HCT116 (cell line): Measurements from ENCODE around the gene TMOD3. TPM values are rescaled to one million over a fixed set of nuclear protein-coding genes. Genes with fewer than 3 reads are reported as not detected.

ENCODE experiments used
- ATAC-seq: fragments of 200-7000 bp; cut with Tn5 transposase; 2 replicates; pipeline ENCODE4 v1.9.1; 2020; ENCODE audit warnings: mild to moderate bottlenecking, moderate library complexity
- BruUV-seq: library from RNA; stranded (reverse); fragments of 400-500 nt; replicated peaks from 2 replicates; lab custom pipeline; 2021; lab: Mats Ljungman, UMichigan
- CTCF ChIA-PET: fragments of 300-600 bp; sonication (Branson Sonifier 250); formaldehyde crosslinking; loops from one replicate; lab custom pipeline; 2021; ENCODE audit warnings: antibody characterized with exemption; lab: Charles Lee
- POLR2A ChIA-PET: fragments of 300-600, 350-600 bp; sonication (Branson Sonifier 250); formaldehyde crosslinking; loops from one replicate; lab custom pipeline; 2021; ENCODE audit warnings: antibody characterized with exemption; lab: Charles Lee
- RAD21 ChIA-PET, 2 experiments: fragments of 300-600 bp; sonication (Branson Sonifier 250); formaldehyde crosslinking; loops; one replicate each; lab custom pipeline; 2023; ENCODE audit warnings: low total read pairs in 2 of 2; ENCODE audit not compliant: uncharacterized antibody in 2 of 2, unreplicated experiment in 2 of 2, low non-redundant PET in 1 of 2; lab: Charles Lee
- DNase-seq: peaks from one replicate; pipeline ENCODE4 v3.0.0-alpha.2; 2010; ENCODE audit warnings: low read depth, low spot score
- H2AFZ ChIP-seq: fragments of 200-600 bp; shearing (Covaris generic), sonication (generic); 2 replicates; pipeline ENCODE4 v1.6.1; 2017; ENCODE audit warnings: low read depth, mixed run types, mixed read lengths, antibody characterized with exemption, low read length; ENCODE audit not compliant: poor library complexity, severe bottlenecking
- H3K27ac ChIP-seq: 2 replicates; pipeline ENCODE4 v1.5.1; 2012; ENCODE audit warnings: low read depth, low read length
- H3K27me3 ChIP-seq: fragments of 200-600 bp; sonication (generic); 2 replicates; pipeline ENCODE4 v1.6.1; 2016; ENCODE audit warnings: mixed run types, low read length, mixed read lengths; ENCODE audit not compliant: insufficient read depth
- H3K36me3 ChIP-seq, 2 experiments: fragments of 200-500 bp in 1 of 2; fragments of 200-600 bp in 1 of 2; sonication (Bioruptor generic) in 1 of 2; sonication (generic) in 1 of 2; 2 replicates each; pipeline versions ENCODE4 v1.5.1 to v1.6.1; 2014 to 2016; ENCODE audit warnings: low read length in 2 of 2, inconsistent platforms in 1 of 2, mixed read lengths in 1 of 2, mixed run types in 1 of 2; ENCODE audit not compliant: insufficient read depth in 2 of 2, control insufficient read depth in 1 of 2
- H3K4me1 ChIP-seq, 2 experiments: fragments of 200-600 bp in 1 of 2; sonication (generic) in 1 of 2; 2 replicates each; pipeline versions ENCODE4 v1.5.1 to v1.6.1; 2012 to 2017; ENCODE audit warnings: low read length in 2 of 2, inconsistent platforms in 1 of 2, mild to moderate bottlenecking in 1 of 2, mixed read lengths in 1 of 2, mixed run types in 1 of 2, moderate library complexity in 1 of 2; ENCODE audit not compliant: insufficient read depth in 2 of 2, control insufficient read depth in 1 of 2
- H3K4me2 ChIP-seq: fragments of 200-600 bp; sonication (generic); 2 replicates; pipeline ENCODE4 v1.6.1; 2017; ENCODE audit warnings: mixed run types, low read length, mixed read lengths
- H3K4me3 ChIP-seq, 2 experiments: fragments of 200-600 bp in 1 of 2; sonication (generic) in 1 of 2; replicated peaks in 1 of 2; 2 replicates each; pipeline ENCODE4 v1.5.1; 2011 to 2016; ENCODE audit warnings: low read length in 2 of 2, control low read depth in 1 of 2, low read depth in 1 of 2, mild to moderate bottlenecking in 1 of 2, mixed read lengths in 1 of 2, mixed run types in 1 of 2
- H3K79me2 ChIP-seq: fragments of 200-600 bp; sonication (generic); 2 replicates; pipeline ENCODE4 v1.6.1; 2017; ENCODE audit warnings: mild to moderate bottlenecking, mixed run types, low read length, moderate library complexity, mixed read lengths; ENCODE audit not compliant: insufficient read depth
- H3K9ac ChIP-seq: fragments of 200-600 bp; sonication (generic); 2 replicates; pipeline ENCODE4 v1.6.1; 2016; ENCODE audit warnings: low read length, mixed read lengths
- H3K9me2 ChIP-seq: fragments of 200-600 bp; sonication (generic), shearing (Covaris generic); 2 replicates; pipeline ENCODE4 v1.6.1; 2017; ENCODE audit warnings: mixed run types, mild to moderate bottlenecking, moderate library complexity; ENCODE audit not compliant: insufficient read depth
- H3K9me3 ChIP-seq, 2 experiments: fragments of 200-500 bp in 1 of 2; fragments of 200-600 bp in 1 of 2; sonication (Bioruptor generic) in 1 of 2; sonication (generic) in 1 of 2; 2 replicates each; pipeline ENCODE4 v1.6.1; 2014 to 2017; ENCODE audit warnings: low read length in 2 of 2, mixed read lengths in 2 of 2, inconsistent platforms in 1 of 2, low read depth in 1 of 2, mild to moderate bottlenecking in 1 of 2, mixed run types in 1 of 2, moderate library complexity in 1 of 2; ENCODE audit not compliant: control insufficient read depth in 1 of 2, insufficient read depth in 1 of 2
- H4K20me1 ChIP-seq: fragments of 200-600 bp; sonication (generic), shearing (Covaris generic); 2 replicates; pipeline ENCODE4 v1.6.1; 2017; ENCODE audit warnings: mixed run types, mild to moderate bottlenecking, moderate library complexity; ENCODE audit not compliant: insufficient read depth
- CBX3 ChIP-seq: IDR thresholded peaks from 2 replicates; pipeline ENCODE4 v1.6.1; 2012; ENCODE audit warnings: low read depth
- CEBPB ChIP-seq: IDR thresholded peaks from 2 replicates; pipeline ENCODE4 v1.6.1; 2012; ENCODE audit warnings: low read depth
- EGR1 ChIP-seq: IDR thresholded peaks from 2 replicates; pipeline ENCODE4 v1.6.1; 2012; ENCODE audit warnings: low read depth
- EZH2 ChIP-seq: fragments of 200-600 bp; sonication (generic); IDR thresholded peaks from 2 replicates; pipeline ENCODE4 v1.6.1; 2017; ENCODE audit warnings: antibody characterized with exemption, mixed run types
- FOSL1 ChIP-seq: IDR thresholded peaks from 2 replicates; pipeline ENCODE4 v1.6.1; 2012; ENCODE audit warnings: low read depth
- JUND ChIP-seq: IDR thresholded peaks from 2 replicates; pipeline ENCODE4 v1.6.1; 2012
- POLR2A ChIP-seq: IDR thresholded peaks from 2 replicates; pipeline ENCODE4 v1.7.0; 2011; ENCODE audit warnings: borderline replicate concordance; ENCODE audit not compliant: insufficient read depth, insufficient read length; ENCODE audit errors: extremely low read depth
- RAD21 ChIP-seq: IDR thresholded peaks from 2 replicates; pipeline ENCODE4 v1.6.1; 2012; ENCODE audit warnings: low read depth, mild to moderate bottlenecking
- SIN3A ChIP-seq: IDR thresholded peaks from 2 replicates; pipeline ENCODE4 v1.6.1; 2012; ENCODE audit warnings: low read depth
- SRF ChIP-seq: IDR thresholded peaks from 2 replicates; pipeline ENCODE4 v1.6.1; 2012; ENCODE audit warnings: low read depth
- TCF7L2 ChIP-seq: IDR thresholded peaks from 2 replicates; pipeline ENCODE4 v1.7.0; 2011; ENCODE audit warnings: borderline replicate concordance, inconsistent platforms; ENCODE audit not compliant: insufficient read depth, insufficient read length; ENCODE audit errors: extremely low read depth
- YY1 ChIP-seq: IDR thresholded peaks from 2 replicates; pipeline ENCODE4 v1.6.1; 2011; ENCODE audit warnings: low read length, low read depth, moderate library complexity, mild to moderate bottlenecking; ENCODE audit not compliant: insufficient replicate concordance; ENCODE audit errors: extremely low read depth
- ZFX ChIP-seq: fragments of 450-650 bp; IDR thresholded peaks from 2 replicates; pipeline ENCODE4 v1.6.1; 2017
- intact Hi-C: fragments of 100-400 bp; cut with micrococcal nuclease; formaldehyde crosslinking; loops from 2 replicates; pipeline ENCODE4 v1.10.0; 2022
- total RNA-seq: library from RNA; stranded (reverse); gene quantifications from one replicate; pipeline ENCODE4 v1.2.1, GENCODE V29; 2021; ENCODE audit not compliant: unreplicated experiment
- TF ChIP-seq, protein P1 (sequence below): IDR thresholded peaks from 2 replicates; pipeline ENCODE4 v1.6.1; 2012; ENCODE audit warnings: low read depth
- TF ChIP-seq, protein P2 (sequence below): IDR thresholded peaks from 2 replicates; pipeline ENCODE4 v1.6.1; 2011; ENCODE audit warnings: mild to moderate bottlenecking, low read length, moderate library complexity; ENCODE audit not compliant: insufficient replicate concordance; ENCODE audit errors: extremely low read depth

Gene TMOD3
- total RNA-seq, 1 experiment from 2014 or later, result 78.8 TPM

DNA sequence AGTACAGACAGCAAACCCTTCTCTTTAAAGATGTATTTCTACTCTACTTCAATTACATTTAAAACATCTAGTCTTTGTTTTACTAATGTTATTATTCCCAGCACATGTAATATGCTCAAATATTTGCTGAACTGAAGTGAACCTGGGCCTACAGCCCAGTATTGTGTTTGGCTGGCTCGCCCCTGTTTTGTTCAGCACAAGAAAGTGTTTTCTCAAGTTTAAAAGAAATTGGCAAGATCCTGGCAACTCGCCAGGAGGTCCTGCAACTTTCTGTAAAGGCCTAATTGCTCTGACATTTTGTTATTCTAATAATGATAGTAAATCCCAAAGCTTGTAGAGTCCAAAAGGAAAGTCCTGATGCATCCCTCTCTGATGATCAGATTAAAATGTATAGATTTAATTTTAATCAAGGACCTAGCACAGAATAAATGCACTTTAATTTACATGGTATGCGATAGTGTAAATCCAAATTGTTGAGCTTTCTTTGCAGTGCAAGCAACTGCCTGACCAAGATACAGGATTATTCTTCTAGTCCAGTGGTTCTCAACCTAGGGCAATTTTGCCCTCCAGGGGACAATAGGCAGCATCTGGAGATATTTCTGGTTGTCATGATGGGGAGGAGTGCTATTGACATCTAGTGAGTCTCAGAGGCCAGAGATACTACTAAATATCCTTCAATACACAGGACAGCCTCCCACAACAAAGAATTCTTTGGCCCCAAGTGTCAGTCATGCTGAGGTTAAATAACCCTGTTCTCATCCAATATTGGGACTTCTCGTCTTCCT, 35.7 kb upstream of the TMOD3 start:
- POLR2A ChIA-PET, result no interaction called here
- RAD21 ChIA-PET, result no interaction called here
- no TSS peak for BruUV-seq
- ATAC-seq, result no peak
- no peak for DNase-seq
- intact Hi-C loops, result no loop called here
- Histone ChIP-seq H2AFZ (no peak overlapping the region), H3K27ac (no peak overlapping the region), H3K9me2 (no peaks in the 10 kb centered on the region), H3K9me3 (no peaks in the 10 kb centered on the region), H3K9ac (no peak overlapping the region), H3K4me2 (no peak overlapping the region), H3K79me2 (no peaks in the 10 kb centered on the region), H3K4me3 (no peak overlapping the region), H4K20me1 (no peaks in the 10 kb centered on the region), H3K36me3 (no peaks in the 10 kb centered on the region), H3K27me3 (no peaks in the 10 kb centered on the region), H3K4me1 (peaks cover 2 to 7% of the 10 kb centered on the region in 2 experiments; a peak in 1 of 4 replicates)
- TF ChIP-seq, protein P1, sequence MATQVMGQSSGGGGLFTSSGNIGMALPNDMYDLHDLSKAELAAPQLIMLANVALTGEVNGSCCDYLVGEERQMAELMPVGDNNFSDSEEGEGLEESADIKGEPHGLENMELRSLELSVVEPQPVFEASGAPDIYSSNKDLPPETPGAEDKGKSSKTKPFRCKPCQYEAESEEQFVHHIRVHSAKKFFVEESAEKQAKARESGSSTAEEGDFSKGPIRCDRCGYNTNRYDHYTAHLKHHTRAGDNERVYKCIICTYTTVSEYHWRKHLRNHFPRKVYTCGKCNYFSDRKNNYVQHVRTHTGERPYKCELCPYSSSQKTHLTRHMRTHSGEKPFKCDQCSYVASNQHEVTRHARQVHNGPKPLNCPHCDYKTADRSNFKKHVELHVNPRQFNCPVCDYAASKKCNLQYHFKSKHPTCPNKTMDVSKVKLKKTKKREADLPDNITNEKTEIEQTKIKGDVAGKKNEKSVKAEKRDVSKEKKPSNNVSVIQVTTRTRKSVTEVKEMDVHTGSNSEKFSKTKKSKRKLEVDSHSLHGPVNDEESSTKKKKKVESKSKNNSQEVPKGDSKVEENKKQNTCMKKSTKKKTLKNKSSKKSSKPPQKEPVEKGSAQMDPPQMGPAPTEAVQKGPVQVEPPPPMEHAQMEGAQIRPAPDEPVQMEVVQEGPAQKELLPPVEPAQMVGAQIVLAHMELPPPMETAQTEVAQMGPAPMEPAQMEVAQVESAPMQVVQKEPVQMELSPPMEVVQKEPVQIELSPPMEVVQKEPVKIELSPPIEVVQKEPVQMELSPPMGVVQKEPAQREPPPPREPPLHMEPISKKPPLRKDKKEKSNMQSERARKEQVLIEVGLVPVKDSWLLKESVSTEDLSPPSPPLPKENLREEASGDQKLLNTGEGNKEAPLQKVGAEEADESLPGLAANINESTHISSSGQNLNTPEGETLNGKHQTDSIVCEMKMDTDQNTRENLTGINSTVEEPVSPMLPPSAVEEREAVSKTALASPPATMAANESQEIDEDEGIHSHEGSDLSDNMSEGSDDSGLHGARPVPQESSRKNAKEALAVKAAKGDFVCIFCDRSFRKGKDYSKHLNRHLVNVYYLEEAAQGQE, result no peak
- TF ChIP-seq EZH2, result no peak
- TF ChIP-seq TCF7L2, result no peak
- no peak for TF ChIP-seq EGR1
- TF ChIP-seq, protein P2, sequence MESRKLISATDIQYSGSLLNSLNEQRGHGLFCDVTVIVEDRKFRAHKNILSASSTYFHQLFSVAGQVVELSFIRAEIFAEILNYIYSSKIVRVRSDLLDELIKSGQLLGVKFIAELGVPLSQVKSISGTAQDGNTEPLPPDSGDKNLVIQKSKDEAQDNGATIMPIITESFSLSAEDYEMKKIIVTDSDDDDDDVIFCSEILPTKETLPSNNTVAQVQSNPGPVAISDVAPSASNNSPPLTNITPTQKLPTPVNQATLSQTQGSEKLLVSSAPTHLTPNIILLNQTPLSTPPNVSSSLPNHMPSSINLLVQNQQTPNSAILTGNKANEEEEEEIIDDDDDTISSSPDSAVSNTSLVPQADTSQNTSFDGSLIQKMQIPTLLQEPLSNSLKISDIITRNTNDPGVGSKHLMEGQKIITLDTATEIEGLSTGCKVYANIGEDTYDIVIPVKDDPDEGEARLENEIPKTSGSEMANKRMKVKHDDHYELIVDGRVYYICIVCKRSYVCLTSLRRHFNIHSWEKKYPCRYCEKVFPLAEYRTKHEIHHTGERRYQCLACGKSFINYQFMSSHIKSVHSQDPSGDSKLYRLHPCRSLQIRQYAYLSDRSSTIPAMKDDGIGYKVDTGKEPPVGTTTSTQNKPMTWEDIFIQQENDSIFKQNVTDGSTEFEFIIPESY, result no peak
- no peak for TF ChIP-seq YY1
- no peak for TF ChIP-seq POLR2A
- no peak for TF ChIP-seq SIN3A
- TF ChIP-seq FOSL1, result no peak
- no peak for TF ChIP-seq CEBPB
- no peak for TF ChIP-seq SRF
- TF ChIP-seq JUND, result no peak
- TF ChIP-seq RAD21, result no peak
- no peak for TF ChIP-seq CBX3
- no peak for TF ChIP-seq ZFX
- CTCF ChIA-PET, result no interaction called here
